Measurements from ENCODE around the gene NSUN4. TPM values are rescaled to one million over a fixed set of nuclear protein-coding genes. Genes with fewer than 3 reads are reported as not detected.

NSUN4 gene
- total RNA-seq, 1 experiment from 2014 or later, result 30.7 TPM

- no peak for TF ChIP-seq CTCF (conservative IDR thresholded peaks at IDR 0.05; ENCODE audit: low read depth, low read length)
- TF ChIP-seq EZH2 (IDR thresholded peaks at IDR 0.05; ENCODE audit: borderline replicate concordance, low read depth, low read length, poor library complexity, severe bottlenecking), result no peak
- H3K4me1 ChIP-seq (ENCODE audit: insufficient read depth, low read length, poor library complexity, severe bottlenecking), result peaks cover 5% of the 10 kb centered on the region
- ChIA-PET POLR2A (ENCODE audit: low non-redundant PET) (no interaction called here), CTCF (no interaction called here)
- H3K27me3 ChIP-seq (replicated peaks; ENCODE audit: insufficient read depth, low read depth, low read length, poor library complexity), result no peaks in the 10 kb centered on the region
- H3K4me3 ChIP-seq (ENCODE audit: low read depth, low read length, poor library complexity, severe bottlenecking), result no peak overlapping the region
- intact Hi-C loops (cut with micrococcal nuclease; ENCODE audit: unreplicated experiment), result no loop called here
- H3K36me3 ChIP-seq (ENCODE audit: insufficient read depth, low read length, poor library complexity, severe bottlenecking), result no peaks in the 10 kb centered on the region
- no peak overlapping the region for H3K27ac ChIP-seq (ENCODE audit: low read depth, low read length, poor library complexity, severe bottlenecking)
- BruUV-seq (replicated peaks), result no TSS peak
- H3K9me3 ChIP-seq (ENCODE audit: low read depth, low read length, poor library complexity, severe bottlenecking), result no peaks in the 10 kb centered on the region
- DNase-seq (ENCODE audit: low spot score), result no peak
These were observed 64.0 kb downstream of the NSUN4 start for GRCh38 chr1:46404482-46405196.

- intact Hi-C loops (cut with micrococcal nuclease; ENCODE audit: unreplicated experiment), result no loop called here
- no peaks in the 10 kb centered on the region for H3K36me3 ChIP-seq (ENCODE audit: insufficient read depth, low read length, poor library complexity, severe bottlenecking)
- TF ChIP-seq EZH2 (IDR thresholded peaks at IDR 0.05; ENCODE audit: borderline replicate concordance, low read depth, low read length, poor library complexity, severe bottlenecking) (no peak), CTCF (conservative IDR thresholded peaks at IDR 0.05; ENCODE audit: low read depth, low read length) (no peak)
- no TSS peak for BruUV-seq (replicated peaks)
- ChIA-PET POLR2A (ENCODE audit: low non-redundant PET) (no interaction called here), CTCF (no interaction called here)
- peaks cover 5% of the 10 kb centered on the region for H3K4me1 ChIP-seq (ENCODE audit: insufficient read depth, low read length, poor library complexity, severe bottlenecking)
- H3K9me3 ChIP-seq (ENCODE audit: low read depth, low read length, poor library complexity, severe bottlenecking), result no peaks in the 10 kb centered on the region
- H3K27ac ChIP-seq (ENCODE audit: low read depth, low read length, poor library complexity, severe bottlenecking), result no peak overlapping the region
- no peaks in the 10 kb centered on the region for H3K27me3 ChIP-seq (replicated peaks; ENCODE audit: insufficient read depth, low read depth, low read length, poor library complexity)
- no peak overlapping the region for H3K4me3 ChIP-seq (ENCODE audit: low read depth, low read length, poor library complexity, severe bottlenecking)
- DNase-seq (ENCODE audit: low spot score), result no peak
These were observed 64.6 kb downstream of the NSUN4 start for GRCh38 chr1:46405197-46405555.

GRCh38 chr1:46405724-46406123 lies 65.1 kb downstream of the NSUN4 start:
- DNase-seq (ENCODE audit: low spot score), result no peak
- no peak overlapping the region for H3K27ac ChIP-seq (ENCODE audit: low read depth, low read length, poor library complexity, severe bottlenecking)
- TF ChIP-seq CTCF (conservative IDR thresholded peaks at IDR 0.05; ENCODE audit: low read depth, low read length) (no peak), EZH2 (IDR thresholded peaks at IDR 0.05; ENCODE audit: borderline replicate concordance, low read depth, low read length, poor library complexity, severe bottlenecking) (no peak)

More at GRCh38 chr1:46405724-46406123, 65.1 kb downstream of the NSUN4 start:
- ChIA-PET CTCF (no interaction called here), POLR2A (ENCODE audit: low non-redundant PET) (no interaction called here)
- Histone ChIP-seq H3K9me3 (ENCODE audit: low read depth, low read length, poor library complexity, severe bottlenecking) (no peaks in the 10 kb centered on the region), H3K4me3 (ENCODE audit: low read depth, low read length, poor library complexity, severe bottlenecking) (no peak overlapping the region), H3K4me1 (ENCODE audit: insufficient read depth, low read length, poor library complexity, severe bottlenecking) (peaks cover 5% of the 10 kb centered on the region), H3K36me3 (ENCODE audit: insufficient read depth, low read length, poor library complexity, severe bottlenecking) (no peaks in the 10 kb centered on the region), H3K27me3 (replicated peaks; ENCODE audit: insufficient read depth, low read depth, low read length, poor library complexity) (no peaks in the 10 kb centered on the region)
- no TSS peak for BruUV-seq (replicated peaks)
- intact Hi-C loops (cut with micrococcal nuclease; ENCODE audit: unreplicated experiment), result loop anchor here (1.0 kb wide), 1 partner anchor 320 kb away; no protein-coding TSS in a partner anchor

All from A673 (cell line).